HUES6 (cell line): ENCODE data around the gene TM9SF2.

Experiments
- H3K27ac ChIP-seq: 2 replicates; pipeline ENCODE4 v1.7.0; 2013; ENCODE audit warnings: low read depth, mild to moderate bottlenecking, low read length, inconsistent platforms
- H3K27me3 ChIP-seq: 2 replicates; pipeline ENCODE4 v1.6.1; 2013; ENCODE audit warnings: low read length; ENCODE audit not compliant: control insufficient read depth, insufficient read depth
- H3K36me3 ChIP-seq: 2 replicates; pipeline ENCODE4 v1.6.1; 2013; ENCODE audit warnings: low read length; ENCODE audit not compliant: control insufficient read depth, insufficient read depth
- H3K4me1 ChIP-seq: 2 replicates; pipeline ENCODE4 v1.6.1; 2013; ENCODE audit warnings: low read length; ENCODE audit not compliant: control insufficient read depth, insufficient read depth
- H3K4me3 ChIP-seq: 2 replicates; pipeline ENCODE4 v1.5.1; 2013; ENCODE audit warnings: low read depth, low read length
- H3K9ac ChIP-seq: one replicate; pipeline ENCODE4 v1.6.1; 2013; ENCODE audit warnings: mild to moderate bottlenecking, low read length
- H3K9me3 ChIP-seq: 2 replicates; pipeline ENCODE4 v1.6.1; 2013; ENCODE audit warnings: low read depth, low read length; ENCODE audit not compliant: control insufficient read depth, insufficient read depth

The TM9SF2 gene

DNA sequence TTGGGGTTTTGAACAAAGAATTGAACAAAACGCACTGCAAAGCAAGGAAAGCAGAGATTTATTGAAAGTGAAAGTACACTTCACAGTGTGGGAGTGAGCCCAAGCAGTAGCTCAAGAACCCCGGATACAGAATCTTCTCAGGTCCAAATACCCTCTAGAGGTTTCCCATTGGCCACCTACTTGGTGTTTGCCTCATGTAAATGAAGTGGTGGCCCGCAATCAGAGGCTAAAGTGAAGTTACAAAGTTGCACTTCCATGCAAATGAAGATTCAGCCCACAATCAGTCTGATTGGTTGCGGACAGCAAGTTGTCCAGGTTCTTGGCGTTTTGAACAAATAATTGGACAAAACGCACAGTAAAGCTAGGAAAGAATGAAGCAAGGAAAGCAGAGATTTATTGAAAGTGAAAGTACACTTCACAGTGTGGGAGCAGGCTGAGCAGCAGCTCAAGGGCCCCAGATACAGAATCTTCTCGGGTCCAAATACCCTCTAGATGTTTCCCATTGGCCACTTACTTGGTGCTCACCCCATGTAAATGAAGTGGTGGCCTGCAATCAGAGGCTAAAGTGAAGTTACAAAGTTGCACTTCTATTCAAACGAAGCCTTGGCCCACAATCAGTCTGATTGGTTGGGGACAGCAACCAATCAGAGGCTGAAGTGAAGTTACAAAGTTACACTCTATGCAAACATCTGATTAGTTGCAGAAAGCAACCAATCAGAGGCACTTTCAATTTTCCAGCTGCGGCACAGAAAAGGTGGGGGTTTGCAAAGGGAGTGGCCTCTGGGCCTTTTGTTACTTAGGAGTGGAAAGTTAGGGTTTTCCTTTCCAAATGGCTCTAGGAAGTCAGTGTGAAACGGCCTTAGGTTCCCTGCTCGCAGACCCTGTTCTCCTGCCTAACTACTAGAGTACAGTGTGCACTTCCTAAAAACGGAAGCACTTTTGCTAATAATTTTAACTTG, 4.8 kb upstream of the TM9SF2 start:
- Histone ChIP-seq H3K9ac (no peak overlapping the region), H3K27me3 (no peaks in the 10 kb centered on the region), H3K4me1 (peaks cover 5% of the 10 kb centered on the region; the same call in 1 of the 2 replicates), H3K9me3 (peaks cover 15% of the 10 kb centered on the region), H3K27ac (no peak overlapping the region), H3K4me3 (no peak overlapping the region), H3K36me3 (no peaks in the 10 kb centered on the region)

DNA sequence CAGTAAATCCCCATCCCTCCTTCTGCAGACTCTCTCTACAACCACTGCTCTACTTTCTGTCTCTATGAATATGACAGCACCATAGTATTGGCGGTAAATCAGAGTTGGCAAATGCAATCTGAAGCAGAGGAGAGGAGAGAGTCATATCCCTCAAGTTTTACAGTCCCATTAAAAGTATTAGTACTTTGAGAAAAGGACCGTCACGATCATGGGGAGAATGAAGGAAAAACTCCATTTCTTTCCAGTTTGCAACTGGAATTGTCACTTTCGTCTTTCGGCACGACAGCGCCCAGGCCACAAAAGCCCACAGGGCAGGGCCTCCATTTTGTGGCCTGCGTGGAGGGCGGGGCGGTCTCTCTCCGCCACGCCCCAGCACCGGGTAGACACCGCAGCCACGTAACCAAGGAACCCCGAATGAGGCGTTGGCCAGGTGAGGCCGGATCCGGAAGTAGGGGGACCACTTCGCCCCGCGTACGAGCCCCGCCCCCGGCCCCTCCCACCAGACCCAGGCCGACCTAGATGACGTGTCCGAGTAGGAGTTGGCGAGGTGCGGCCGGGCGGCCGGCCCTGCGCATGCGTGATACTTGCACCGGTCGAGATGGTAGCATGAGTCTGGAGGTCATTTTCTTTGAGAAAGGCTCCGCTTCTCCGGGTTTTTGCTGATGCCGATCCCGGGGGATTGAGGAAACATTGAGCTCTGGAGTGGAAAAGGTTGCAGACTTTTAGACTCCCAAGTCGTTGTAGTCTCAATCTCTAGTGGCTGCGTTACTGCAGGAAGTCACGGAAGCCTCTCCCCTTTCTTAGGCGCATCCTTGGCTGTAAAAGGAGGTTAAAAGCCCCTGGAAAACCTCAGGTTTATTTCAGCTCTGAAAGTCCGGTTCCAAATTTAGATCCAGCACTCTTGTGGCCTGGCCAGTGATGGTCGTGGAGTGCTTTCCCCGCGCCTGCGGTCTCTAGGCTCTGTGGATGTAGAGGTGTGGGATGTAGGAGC, 2.8 kb upstream of the TM9SF2 start:
- no peaks in the 10 kb centered on the region for H3K36me3 ChIP-seq
- no peaks in the 10 kb centered on the region for H3K27me3 ChIP-seq
- peak overlapping the region; percentile 88 for H3K27ac ChIP-seq
- peak overlapping the region; percentile 71 for H3K4me3 ChIP-seq
- H3K9me3 ChIP-seq, result peaks cover 10% of the 10 kb centered on the region; the same call in 1 of the 2 replicates
- H3K4me1 ChIP-seq, result peaks cover 12% of the 10 kb centered on the region
- H3K9ac ChIP-seq, result peak overlapping the region; percentile 80

DNA sequence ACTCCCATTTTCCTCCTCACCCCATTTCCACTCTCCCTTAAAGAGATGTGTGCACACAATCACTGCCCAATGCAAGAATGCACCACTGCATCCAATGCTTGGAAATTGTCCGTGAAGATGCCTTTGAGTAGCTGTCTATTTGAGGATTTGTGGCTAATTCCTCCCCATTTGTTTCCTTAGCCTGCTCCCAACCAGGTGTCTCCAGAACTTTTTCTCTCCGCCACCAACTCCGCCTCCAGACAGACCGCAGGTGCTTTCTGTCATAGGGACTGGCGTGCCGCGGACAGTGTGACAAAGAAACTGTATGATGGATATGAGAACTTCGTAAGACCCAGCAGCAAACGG, 461 bp upstream of the TM9SF2 start:
- peaks cover 12% of the 10 kb centered on the region for H3K4me1 ChIP-seq
- H3K27ac ChIP-seq, result peak overlapping the region; percentile 44; the same call in 1 of the 2 replicates

DNA sequence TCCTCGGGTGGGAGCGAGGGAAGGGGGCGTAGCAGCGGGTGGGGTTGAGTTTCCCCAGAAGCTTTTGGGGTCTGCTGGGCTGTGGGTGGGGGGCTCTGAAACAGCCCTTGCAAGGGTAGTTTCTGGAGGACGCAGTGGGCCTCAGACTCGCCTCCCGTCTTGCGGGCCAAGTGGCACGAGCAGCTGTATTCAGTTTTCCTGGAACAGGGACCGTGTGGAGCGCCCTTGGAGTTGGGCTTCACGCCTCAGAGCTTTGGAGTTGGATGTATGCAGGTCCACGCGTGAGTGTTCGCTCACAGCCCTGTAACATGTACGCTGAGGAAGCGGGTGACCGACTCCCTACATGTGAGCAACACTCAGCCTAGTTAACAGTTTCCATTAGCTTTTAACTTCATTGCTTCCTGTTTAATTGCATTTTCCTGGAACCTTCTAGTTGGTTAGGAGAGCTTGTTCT, 603 bp downstream of the TM9SF2 start:
- peak overlapping the region; percentile 67; the same call in 1 of the 2 replicates for H3K27ac ChIP-seq
- H3K4me1 ChIP-seq, result peaks cover 12% of the 10 kb centered on the region
- H3K36me3 ChIP-seq, result peaks cover 4% of the 10 kb centered on the region; the same call in 1 of the 2 replicates
- H3K4me3 ChIP-seq, result peak overlapping the region; percentile 94
- no peaks in the 10 kb centered on the region for H3K9me3 ChIP-seq
- peak overlapping the region; percentile 94 for H3K9ac ChIP-seq
- H3K27me3 ChIP-seq, result no peaks in the 10 kb centered on the region

More for the DNA sequence above, 461 bp upstream of the TM9SF2 start:
- Histone ChIP-seq H3K4me3 (peak overlapping the region; percentile 94), H3K9ac (peak overlapping the region; percentile 73), H3K36me3 (no peaks in the 10 kb centered on the region), H3K9me3 (no peaks in the 10 kb centered on the region), H3K27me3 (no peaks in the 10 kb centered on the region)

DNA sequence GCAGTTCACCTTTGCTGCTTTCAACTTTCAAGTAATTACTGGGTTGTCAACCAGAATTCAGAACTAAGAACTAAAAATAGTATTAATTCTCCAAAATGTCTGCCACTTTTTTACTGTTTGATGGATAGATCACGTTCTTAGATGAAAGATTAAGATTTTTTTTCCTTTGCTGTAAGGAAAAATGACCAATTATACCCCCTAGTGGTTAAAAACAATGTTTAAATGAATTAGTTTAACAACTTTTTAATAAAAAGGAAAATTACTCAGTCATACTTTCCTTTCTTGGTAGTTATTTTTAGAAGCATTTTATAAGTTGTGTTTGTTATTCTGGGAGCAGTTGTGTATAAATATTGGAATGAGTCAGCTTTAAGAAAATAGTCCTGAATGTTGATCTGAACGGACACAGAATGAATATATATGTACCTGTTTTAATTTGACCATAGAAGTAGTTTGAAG, 4.6 kb downstream of the TM9SF2 start:
- Histone ChIP-seq H3K27me3 (no peaks in the 10 kb centered on the region), H3K9me3 (peaks cover 29% of the 10 kb centered on the region), H3K4me1 (peaks cover 7% of the 10 kb centered on the region), H3K27ac (no peak overlapping the region), H3K9ac (no peak overlapping the region), H3K36me3 (peaks cover 40% of the 10 kb centered on the region), H3K4me3 (no peak overlapping the region)

DNA sequence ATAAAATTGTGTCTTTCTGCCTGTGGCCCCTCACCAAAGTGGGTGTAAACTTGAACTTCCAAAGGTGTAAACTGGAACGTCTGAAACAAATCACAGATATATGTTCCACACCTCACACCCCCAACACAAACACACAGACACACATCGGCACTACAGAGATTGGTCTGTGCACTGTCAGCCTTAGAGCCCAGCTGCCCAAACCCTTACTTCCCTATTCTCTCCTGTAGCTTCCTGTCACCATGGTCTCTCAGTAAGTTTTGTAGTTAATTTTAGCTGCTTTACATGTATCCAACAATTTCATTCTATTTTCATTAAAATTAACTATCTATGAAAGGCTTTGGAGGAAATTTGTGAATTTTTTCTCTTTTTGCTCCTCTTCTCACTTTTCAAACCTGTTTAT, 5.4 kb downstream of the TM9SF2 start:
- Histone ChIP-seq H3K9me3 (peaks cover 29% of the 10 kb centered on the region), H3K27ac (no peak overlapping the region), H3K4me3 (no peak overlapping the region), H3K27me3 (no peaks in the 10 kb centered on the region), H3K4me1 (peaks cover 7% of the 10 kb centered on the region), H3K36me3 (peaks cover 40% of the 10 kb centered on the region), H3K9ac (no peak overlapping the region)

DNA sequence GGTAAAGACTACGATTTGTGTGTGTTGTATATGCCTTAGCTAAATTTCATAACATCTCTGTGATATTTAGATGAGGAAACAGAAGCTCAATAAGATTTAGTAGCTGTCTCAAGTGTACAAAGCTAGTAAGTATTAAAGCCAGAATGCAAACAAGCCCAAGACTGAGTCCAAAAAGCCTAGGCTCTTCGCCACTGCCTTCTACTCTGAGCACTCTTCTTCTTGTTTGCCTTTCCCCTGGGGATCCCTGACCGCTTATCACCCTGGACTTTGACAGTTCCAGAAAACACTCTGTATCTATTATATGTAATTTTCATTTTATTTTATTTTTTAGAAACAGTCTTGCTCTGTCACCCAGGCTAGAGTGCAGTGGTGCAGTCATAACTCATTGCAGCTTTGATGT, 5.8 kb downstream of the TM9SF2 start:
- Histone ChIP-seq H3K9ac (no peak overlapping the region), H3K36me3 (peaks cover 40% of the 10 kb centered on the region), H3K9me3 (peaks cover 29% of the 10 kb centered on the region), H3K4me1 (peaks cover 7% of the 10 kb centered on the region), H3K27me3 (no peaks in the 10 kb centered on the region), H3K4me3 (no peak overlapping the region), H3K27ac (no peak overlapping the region)

DNA sequence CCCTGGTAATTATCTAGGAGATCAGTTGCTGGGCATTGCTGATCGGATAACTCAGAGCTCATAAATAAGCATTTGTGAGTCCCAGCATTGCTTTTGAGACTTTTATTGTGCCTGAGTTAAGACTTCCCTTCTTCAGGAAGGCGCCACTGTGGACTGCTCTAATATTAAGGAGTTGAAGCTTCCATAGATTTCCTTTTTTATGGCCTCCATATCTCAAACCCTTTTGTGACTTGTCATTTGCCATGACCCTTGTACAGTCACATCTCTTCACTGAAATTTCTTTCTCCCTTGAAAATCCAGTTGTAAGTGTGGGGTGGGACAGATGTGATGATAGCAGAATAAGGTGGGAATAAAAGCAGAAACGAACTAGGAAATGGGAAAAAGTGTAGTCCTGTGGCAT, 6.3 kb downstream of the TM9SF2 start:
- H3K36me3 ChIP-seq, result peaks cover 40% of the 10 kb centered on the region
- H3K9me3 ChIP-seq, result peaks cover 29% of the 10 kb centered on the region
- H3K4me3 ChIP-seq, result no peak overlapping the region
- no peak overlapping the region for H3K27ac ChIP-seq
- no peaks in the 10 kb centered on the region for H3K27me3 ChIP-seq
- no peak overlapping the region for H3K9ac ChIP-seq
- H3K4me1 ChIP-seq, result peaks cover 3% of the 10 kb centered on the region

DNA sequence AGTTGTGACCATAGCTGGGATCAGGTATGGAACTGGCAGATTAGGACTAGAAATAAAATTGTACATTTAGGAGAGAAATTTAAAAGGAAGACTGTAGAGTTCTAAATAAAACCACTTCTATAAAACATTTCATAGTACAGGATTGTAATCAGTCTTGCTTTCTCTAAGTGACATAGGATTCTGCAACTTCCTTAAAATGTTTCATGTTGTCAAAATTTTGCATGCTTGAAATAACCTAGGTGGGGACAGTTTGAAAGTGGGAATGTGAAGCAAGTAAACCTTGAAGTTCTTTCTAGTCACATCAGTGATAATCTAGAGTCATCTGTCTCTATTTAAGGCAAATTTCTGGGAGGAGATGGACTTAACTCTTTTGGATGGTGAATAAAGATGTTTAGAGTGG, 6.7 kb downstream of the TM9SF2 start:
- Histone ChIP-seq H3K36me3 (peaks cover 40% of the 10 kb centered on the region), H3K9me3 (peaks cover 29% of the 10 kb centered on the region), H3K27me3 (no peaks in the 10 kb centered on the region), H3K9ac (no peak overlapping the region), H3K4me3 (no peak overlapping the region), H3K4me1 (no peaks in the 10 kb centered on the region; the same call in 1 of the 2 replicates), H3K27ac (no peak overlapping the region)

DNA sequence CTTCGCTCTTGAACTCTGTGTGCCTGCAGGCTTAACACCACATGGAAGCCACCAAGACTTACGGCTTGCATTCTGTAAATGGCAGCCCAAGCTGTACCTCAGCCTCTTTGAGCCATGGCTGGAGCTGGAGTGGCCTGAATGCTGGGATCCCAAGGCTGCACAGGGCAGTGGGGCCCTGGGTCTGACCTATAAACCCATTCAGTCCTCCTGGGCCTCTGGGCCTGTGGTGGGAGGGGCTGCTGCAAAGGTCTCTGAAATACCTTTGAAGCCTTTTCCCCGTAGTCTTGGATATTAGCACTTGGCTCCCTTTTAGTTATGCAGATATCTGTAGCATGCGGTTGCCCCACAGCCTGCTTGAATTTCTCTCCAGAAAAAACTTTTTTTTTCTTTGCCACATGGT, 8.2 kb downstream of the TM9SF2 start:
- H3K4me3 ChIP-seq, result no peak overlapping the region; the same call in 1 of the 2 replicates
- peaks cover 40% of the 10 kb centered on the region for H3K36me3 ChIP-seq
- no peaks in the 10 kb centered on the region for H3K27me3 ChIP-seq
- H3K4me1 ChIP-seq, result no peaks in the 10 kb centered on the region
- H3K9me3 ChIP-seq, result peaks cover 29% of the 10 kb centered on the region
- H3K27ac ChIP-seq, result no peak overlapping the region
- H3K9ac ChIP-seq, result no peak overlapping the region
